ENCODE results near the gene MCMBP.

- TF ChIP-seq, protein P1, sequence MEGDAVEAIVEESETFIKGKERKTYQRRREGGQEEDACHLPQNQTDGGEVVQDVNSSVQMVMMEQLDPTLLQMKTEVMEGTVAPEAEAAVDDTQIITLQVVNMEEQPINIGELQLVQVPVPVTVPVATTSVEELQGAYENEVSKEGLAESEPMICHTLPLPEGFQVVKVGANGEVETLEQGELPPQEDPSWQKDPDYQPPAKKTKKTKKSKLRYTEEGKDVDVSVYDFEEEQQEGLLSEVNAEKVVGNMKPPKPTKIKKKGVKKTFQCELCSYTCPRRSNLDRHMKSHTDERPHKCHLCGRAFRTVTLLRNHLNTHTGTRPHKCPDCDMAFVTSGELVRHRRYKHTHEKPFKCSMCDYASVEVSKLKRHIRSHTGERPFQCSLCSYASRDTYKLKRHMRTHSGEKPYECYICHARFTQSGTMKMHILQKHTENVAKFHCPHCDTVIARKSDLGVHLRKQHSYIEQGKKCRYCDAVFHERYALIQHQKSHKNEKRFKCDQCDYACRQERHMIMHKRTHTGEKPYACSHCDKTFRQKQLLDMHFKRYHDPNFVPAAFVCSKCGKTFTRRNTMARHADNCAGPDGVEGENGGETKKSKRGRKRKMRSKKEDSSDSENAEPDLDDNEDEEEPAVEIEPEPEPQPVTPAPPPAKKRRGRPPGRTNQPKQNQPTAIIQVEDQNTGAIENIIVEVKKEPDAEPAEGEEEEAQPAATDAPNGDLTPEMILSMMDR (IDR thresholded peaks at IDR 0.05), result no peak
- TF ChIP-seq EZH2 (IDR thresholded peaks at IDR 0.05; ENCODE audit: borderline replicate concordance, insufficient read depth, low read depth, low read length, poor library complexity, severe bottlenecking), result no peak
Measured at GRCh38 chr10:119832951-119833350, 39.7 kb downstream of the MCMBP start.

All from B cell (primary cell).